Fibroblast of mammary gland (primary cell): ENCODE measurements around the gene CMIP.

Experiments used
- DNase-seq: peaks from one replicate; pipeline ENCODE4 v3.0.0-alpha.2; 2010; ENCODE audit warnings: low read depth
- H3K4me3 ChIP-seq: 2 replicates; pipeline ENCODE4 v1.5.1; 2011; ENCODE audit warnings: low read depth, mild to moderate bottlenecking, low read length, moderate library complexity; ENCODE audit not compliant: control insufficient read depth
- TF ChIP-seq, protein P1 (sequence below): conservative IDR thresholded peaks from 2 replicates; pipeline ENCODE4 v1.5.1; 2011; ENCODE audit warnings: low read depth, low read length, inconsistent platforms; ENCODE audit not compliant: control insufficient read depth, insufficient read depth

The CMIP gene

DNA sequence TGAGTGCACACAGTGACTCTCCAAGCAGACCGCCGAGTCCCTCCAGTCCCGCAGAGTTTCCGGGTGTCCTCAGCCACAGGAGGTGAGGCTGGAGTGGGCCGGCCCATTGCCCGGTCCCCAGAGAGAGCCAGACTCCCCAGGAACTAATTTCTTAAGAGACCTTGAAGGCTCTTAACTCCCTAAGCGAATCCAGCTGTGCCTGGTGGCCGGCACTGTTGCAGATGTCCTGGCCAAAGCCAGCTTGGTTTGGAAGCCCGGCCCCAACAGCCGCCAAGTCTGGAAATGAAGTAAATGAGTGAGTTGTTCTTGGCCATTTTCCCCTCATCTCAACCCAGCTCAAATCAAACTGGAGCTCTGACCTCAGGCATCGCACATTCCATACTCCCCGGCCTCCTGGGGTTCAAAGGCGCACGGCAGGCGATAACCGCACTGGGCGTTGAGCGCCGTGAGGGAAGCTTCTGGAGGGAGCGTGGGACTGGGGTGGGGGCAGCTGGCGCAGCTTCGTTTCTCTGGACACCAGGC is 42.0 kb downstream of the CMIP start:
- TF ChIP-seq, protein P1, sequence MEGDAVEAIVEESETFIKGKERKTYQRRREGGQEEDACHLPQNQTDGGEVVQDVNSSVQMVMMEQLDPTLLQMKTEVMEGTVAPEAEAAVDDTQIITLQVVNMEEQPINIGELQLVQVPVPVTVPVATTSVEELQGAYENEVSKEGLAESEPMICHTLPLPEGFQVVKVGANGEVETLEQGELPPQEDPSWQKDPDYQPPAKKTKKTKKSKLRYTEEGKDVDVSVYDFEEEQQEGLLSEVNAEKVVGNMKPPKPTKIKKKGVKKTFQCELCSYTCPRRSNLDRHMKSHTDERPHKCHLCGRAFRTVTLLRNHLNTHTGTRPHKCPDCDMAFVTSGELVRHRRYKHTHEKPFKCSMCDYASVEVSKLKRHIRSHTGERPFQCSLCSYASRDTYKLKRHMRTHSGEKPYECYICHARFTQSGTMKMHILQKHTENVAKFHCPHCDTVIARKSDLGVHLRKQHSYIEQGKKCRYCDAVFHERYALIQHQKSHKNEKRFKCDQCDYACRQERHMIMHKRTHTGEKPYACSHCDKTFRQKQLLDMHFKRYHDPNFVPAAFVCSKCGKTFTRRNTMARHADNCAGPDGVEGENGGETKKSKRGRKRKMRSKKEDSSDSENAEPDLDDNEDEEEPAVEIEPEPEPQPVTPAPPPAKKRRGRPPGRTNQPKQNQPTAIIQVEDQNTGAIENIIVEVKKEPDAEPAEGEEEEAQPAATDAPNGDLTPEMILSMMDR, result no peak

DNA sequence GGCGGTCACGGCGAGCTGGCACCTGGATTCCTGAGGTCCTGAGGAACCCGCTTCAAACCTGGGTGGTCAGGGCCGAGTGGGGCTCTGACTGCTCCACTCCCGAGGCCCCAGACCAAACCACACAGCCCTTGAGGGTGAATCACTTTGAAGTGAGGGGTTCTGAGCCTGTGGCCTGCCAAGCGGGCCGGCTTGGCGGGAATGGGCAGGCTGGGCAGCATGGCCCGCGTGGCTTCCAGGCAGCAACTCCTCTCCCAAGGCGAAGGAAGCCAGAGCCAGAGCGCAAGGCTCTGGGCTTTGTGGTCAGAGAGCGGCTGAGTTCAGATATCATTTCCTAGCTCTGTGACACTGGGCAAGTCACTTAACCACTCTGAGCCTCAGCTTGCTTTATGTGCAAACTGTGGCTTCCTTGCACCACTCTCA is 42.7 kb downstream of the CMIP start:
- TF ChIP-seq, protein P1, result no peak
- no peak overlapping the region for H3K4me3 ChIP-seq
- DNase-seq, result peak; percentile 23

More for the DNA sequence above, 42.0 kb downstream of the CMIP start:
- H3K4me3 ChIP-seq, result no peak overlapping the region
- peak; percentile 90 for DNase-seq

DNA sequence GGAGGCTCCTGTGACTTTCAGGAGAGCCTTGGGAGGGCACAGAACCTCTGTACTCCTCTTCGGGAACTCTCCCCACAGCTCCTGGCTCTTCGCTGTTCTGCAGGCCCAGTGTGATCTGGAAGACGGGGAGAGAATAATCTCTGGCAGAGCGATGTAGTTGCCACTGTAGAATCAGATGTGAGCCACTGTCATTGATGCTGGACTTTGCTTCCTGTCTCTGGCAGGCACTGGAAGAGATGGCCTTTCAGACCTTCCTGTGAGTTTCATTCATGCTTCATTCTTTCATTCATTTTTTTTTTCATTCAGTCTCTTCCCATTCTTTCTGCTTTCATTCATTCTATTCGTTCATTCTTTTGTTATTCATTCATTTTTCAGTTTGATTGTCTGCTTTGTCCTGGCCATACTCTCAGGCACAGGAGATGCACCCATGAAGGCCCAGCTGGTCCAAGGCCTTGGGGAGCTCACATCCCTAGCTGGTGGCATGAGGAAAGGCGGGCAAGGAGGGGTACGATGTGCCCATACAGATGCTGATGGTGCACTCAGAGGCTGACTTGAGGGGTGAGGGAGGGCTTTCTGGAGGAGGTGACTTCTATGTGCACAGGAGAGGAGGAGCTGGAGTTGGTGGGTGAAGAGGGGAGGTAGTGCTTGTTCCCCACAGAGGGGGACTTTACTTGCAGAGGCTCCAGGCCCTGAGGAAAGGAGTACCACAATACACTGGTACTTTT is 44.2 kb downstream of the CMIP start:
- DNase-seq, result no peak
- TF ChIP-seq, protein P1, result no peak
- H3K4me3 ChIP-seq, result no peak overlapping the region

DNA sequence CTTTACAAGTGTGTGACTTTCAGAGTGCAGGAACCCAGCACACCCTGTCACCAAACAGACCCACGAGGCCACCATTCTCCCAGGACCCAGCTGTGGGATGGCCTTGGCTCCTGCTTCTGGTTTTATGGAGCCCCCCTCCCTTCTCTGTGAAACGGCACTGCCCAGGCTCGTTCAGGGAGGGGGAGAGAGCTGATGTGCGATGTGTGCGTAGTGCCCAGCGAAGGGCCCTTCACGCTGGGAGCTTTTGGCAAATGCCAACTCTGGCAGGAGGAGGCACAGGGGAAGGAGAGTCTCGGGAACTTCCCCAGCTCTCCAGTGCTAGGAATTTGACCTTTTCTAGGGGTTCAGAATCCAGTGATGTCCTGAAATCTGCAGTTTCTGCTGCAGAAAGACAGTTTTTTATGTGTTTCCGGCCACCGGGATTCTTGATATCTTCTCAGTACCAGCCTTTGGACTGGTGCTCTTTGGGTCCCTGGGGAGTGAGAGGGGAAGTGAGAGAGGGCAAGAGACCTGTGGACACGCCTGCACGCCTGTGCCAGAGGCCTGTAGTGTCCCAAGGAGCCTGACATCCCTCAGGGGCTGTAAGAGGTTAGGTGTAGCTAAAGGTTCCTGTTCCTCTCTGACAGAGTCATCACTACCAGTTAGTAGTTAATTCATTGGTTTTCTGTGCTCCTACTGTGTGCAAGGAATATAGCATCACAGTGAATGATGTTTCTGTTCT is 45.1 kb downstream of the CMIP start:
- no peak overlapping the region for H3K4me3 ChIP-seq
- TF ChIP-seq, protein P1, result no peak
- no peak for DNase-seq

DNA sequence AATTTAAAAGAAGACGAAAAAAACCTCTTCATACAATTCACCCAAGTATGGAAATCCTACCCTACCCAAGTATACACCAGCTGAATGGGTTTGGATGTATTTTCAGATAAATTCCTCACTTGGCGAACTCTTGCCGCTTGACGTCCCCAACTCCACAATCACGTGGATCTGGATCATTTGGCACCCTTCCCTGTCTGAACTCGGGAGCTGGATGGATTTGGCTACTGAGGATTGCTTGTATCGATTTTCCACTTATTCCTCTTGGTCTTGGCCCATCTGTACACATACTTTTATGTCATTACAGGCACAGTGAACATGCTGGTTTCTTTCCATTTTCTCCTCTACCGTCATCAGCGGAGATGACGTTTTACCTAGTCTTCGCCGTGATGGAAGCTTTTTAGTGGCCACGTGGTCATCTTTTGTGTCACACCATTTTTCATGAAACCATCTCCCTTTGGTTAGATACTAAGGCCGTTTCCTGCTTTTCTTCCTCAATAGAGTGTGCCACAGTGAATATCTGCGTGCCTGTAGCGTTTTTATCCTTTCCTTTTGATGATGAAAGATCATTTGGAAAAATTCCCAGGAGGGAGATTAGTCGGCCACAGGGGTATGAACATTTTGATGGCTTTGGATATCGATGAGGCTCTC is 47.1 kb downstream of the CMIP start:
- no peak overlapping the region for H3K4me3 ChIP-seq
- TF ChIP-seq, protein P1, result no peak
- DNase-seq, result peak; percentile 49

DNA sequence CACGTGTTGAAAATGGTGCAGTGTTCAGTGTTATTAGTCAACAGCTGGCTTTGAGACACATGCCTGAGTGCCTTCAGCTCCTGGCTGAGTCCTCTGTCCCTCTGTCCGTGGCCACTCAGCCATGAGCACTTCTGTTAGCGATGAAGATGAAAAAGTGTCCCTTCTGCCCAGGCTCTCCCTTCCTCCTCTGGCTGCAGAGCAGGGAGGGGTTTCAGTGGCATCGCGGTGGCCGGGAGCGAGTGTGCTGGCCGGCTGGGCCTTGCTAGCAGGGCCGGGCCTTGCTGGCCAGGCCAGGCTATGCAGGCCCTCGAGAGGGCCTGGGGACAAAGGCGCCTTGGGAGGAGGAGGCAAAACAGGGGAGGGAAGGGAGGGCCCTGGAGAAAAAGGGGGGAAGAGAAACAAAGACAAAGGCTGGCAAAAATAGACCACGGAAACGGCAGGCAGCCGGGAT is 47.7 kb downstream of the CMIP start:
- TF ChIP-seq, protein P1, result no peak
- no peak for DNase-seq
- H3K4me3 ChIP-seq, result no peak overlapping the region
